Stimulated activated naive B cell treated with anti-CD40 and anti-IgM and Interleukin-4, amounts not matched to agents 10 μg/mL and 1 μg/mL and 100 μg/mL, for 72 hours (primary cell): ENCODE results near the gene MAPT.
"Not testable (repeated sequence)": the region's sequence is repeated elsewhere in the genome, so short reads cannot be mapped to it uniquely, and the experiment has no call there.

Experiments
- ATAC-seq, 2 donors: fragments of 150-1000 bp; cut with Tn5 transposase; replicated peaks; 2 replicates each; pipeline ENCODE4 v1.10.0; 2021; ENCODE audit warnings: moderate library complexity in 1 of 2
- DNase-seq: peaks from one replicate; pipeline ENCODE4 v3.0.0; 2021
- H3K27ac Mint-ChIP-seq: one replicate; pipeline ENCODE4 v1.8.0; 2022; ENCODE audit warnings: mild to moderate bottlenecking, mixed read lengths
- H3K27me3 Mint-ChIP-seq, 2 donors: one replicate each; pipeline ENCODE4 v1.8.0; 2022; ENCODE audit warnings: mixed read lengths in 2 of 2
- H3K36me3 Mint-ChIP-seq, 2 donors: one replicate each; pipeline ENCODE4 v1.8.0; 2022; ENCODE audit warnings: mixed read lengths in 2 of 2, mild to moderate bottlenecking in 1 of 2
- H3K4me1 Mint-ChIP-seq, 2 donors: one replicate each; pipeline ENCODE4 v1.8.0; 2022; ENCODE audit warnings: mixed read lengths in 2 of 2, mild to moderate bottlenecking in 1 of 2
- H3K4me3 Mint-ChIP-seq, 2 donors: one replicate each; pipeline ENCODE4 v1.8.0; 2022; ENCODE audit warnings: mild to moderate bottlenecking in 2 of 2, mixed read lengths in 2 of 2, moderate library complexity in 1 of 2
- H3K9me3 Mint-ChIP-seq, 2 donors: one replicate each; pipeline ENCODE4 v1.8.0; 2022; ENCODE audit warnings: mixed read lengths in 2 of 2, mild to moderate bottlenecking in 1 of 2

Gene MAPT

DNA sequence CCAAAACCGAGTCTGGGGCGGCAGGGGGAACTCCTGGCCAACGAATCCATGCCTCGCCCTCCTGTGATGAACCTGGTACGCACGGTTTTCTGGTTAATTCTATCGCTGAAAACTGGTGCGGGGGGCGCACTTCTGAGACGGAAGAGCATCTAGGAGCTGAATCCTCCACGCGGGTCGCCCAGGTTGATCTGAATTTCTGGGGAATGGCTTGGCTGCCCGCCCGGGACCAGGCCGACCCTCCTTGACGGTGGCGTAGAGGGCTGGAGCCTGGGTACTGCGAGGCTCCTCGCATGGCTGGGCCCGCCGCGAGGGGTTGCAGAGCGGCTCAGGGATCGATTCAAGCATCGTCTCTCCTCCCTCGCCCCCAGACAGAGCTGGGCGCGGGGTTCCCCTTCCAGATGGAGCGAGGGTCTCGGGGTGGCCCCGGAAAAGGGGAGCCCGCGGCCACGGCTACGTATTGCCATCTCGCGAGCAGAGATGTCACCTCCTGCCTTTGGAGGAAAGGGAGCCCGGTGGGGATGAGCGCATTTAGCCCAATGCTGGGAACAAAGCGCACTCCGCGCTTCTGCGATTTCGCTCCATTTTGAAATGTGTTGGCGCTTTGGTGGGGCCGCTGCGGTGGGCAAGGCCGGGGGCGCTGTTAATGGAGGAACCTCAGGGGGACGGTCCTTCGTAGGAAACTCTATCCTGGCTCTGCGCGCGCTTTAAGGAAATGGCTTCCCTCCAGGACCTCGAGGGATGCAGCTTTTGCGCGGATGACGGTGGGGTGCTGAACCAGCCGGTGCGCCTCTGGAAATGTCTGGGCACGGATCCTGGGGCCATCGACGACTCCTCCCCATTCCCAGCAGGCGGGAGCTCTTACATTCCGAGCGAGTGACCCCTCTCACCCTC lies 2.7 kb downstream of the MAPT start:
- no peaks in the 10 kb centered on the region for H3K9me3 Mint-ChIP-seq
- no peak for ATAC-seq
- DNase-seq, result no peak
- H3K27ac Mint-ChIP-seq, result no peak overlapping the region
- no peaks in the 10 kb centered on the region for H3K36me3 Mint-ChIP-seq
- peaks cover 54 to 70% of the 10 kb centered on the region in 2 donors for H3K27me3 Mint-ChIP-seq
- peak overlapping the region in 1 of 2 donors; percentile 25 for H3K4me3 Mint-ChIP-seq
- H3K4me1 Mint-ChIP-seq, result peaks cover 9 to 33% of the 10 kb centered on the region in 2 donors

DNA sequence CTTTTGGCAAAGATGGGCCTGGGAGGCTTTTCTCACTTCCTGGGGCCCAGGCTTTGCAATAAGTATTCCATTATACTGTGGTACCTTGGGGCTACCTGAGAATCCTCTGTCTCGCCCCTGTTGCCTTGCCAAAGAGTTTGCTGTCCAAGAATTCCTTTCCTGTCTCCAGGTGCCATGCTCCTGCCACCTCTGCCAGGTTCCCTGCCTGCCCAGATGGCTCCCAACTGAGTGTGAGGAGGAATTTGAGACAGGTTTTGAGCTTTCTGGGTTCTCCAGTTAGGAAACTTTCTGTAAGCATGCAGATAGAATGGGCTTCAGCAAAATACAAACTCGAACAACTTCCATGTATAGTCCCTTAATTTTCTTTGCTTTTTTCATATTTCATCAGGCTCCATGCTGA lies 5.8 kb downstream of the MAPT start:
- ATAC-seq (no peak), DNase-seq (no peak)
- no peak overlapping the region for H3K27ac Mint-ChIP-seq
- no peaks in the 10 kb centered on the region for H3K36me3 Mint-ChIP-seq
- H3K9me3 Mint-ChIP-seq, result no peaks in the 10 kb centered on the region
- H3K27me3 Mint-ChIP-seq, result peaks cover 60 to 68% of the 10 kb centered on the region in 2 donors
- H3K4me3 Mint-ChIP-seq, result no peak overlapping the region
- peaks cover 7 to 26% of the 10 kb centered on the region in 2 donors for H3K4me1 Mint-ChIP-seq

DNA sequence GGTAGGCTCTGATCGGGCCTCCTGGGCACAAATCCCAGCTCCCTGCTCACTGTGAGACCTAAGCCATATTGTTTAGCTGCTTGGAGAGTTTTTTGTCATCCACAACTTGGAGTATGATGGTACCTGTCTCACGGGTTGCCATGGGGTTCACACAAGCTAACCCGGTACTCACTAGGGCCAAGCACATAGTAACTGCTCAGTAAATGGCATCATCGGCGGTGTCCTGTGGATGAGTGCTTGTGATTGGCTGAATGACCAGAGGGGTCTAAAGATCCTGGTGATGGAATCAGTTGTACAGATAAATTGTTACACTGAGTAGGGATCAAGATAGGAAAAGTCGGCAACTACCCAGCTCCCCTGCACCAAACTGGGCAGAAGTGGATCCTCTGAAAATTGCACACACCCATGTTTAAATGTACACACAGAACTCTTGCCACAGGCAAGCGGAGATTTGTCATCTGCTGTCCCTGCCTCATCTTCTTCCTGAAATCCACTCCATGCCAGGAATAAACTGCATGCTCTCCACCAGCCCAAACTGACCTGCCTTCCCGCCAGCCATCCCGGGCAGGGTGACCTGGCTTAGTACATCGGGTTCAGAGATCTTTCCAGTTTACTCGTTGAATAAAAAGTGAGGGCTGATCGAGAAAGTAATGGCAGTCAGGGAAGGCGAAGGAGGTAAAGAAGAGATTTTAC lies 6.5 kb downstream of the MAPT start:
- H3K4me1 Mint-ChIP-seq, result peaks cover 3 to 19% of the 10 kb centered on the region in 2 donors
- no peaks in the 10 kb centered on the region for H3K36me3 Mint-ChIP-seq
- H3K4me3 Mint-ChIP-seq, result no peak overlapping the region
- no peak for DNase-seq
- ATAC-seq, result no peak
- H3K27ac Mint-ChIP-seq, result no peak overlapping the region
- no peaks in the 10 kb centered on the region for H3K9me3 Mint-ChIP-seq
- H3K27me3 Mint-ChIP-seq, result peaks cover 60 to 68% of the 10 kb centered on the region in 2 donors

DNA sequence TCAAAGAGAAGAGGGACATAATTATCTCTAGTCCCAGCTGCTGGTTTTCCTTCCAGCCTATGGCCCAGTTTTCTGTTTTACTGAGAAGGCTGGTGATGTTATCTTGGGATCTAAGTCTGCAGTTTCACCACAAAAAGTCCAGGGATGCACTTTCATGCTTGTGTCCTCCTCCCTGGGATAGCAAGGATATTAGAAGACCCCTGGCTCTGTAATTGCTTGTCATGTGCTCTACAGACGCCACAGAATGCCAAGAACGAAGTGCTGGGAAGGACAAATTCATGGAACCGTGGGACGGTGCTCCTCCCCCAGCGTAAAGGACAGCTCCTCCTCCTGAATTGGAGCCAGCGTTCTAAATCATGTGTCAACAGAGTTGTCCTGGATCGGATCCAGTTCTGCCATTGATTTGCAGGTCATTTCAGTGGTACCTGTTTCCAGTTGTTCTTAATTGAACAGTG lies 8.6 kb downstream of the MAPT start:
- Mint-ChIP-seq H3K36me3 (no peaks in the 10 kb centered on the region), H3K9me3 (no peaks in the 10 kb centered on the region), H3K27me3 (peaks cover 65 to 68% of the 10 kb centered on the region in 2 donors), H3K27ac (no peak overlapping the region), H3K4me3 (no peak overlapping the region), H3K4me1 (peaks cover 0 to 2% of the 10 kb centered on the region in 2 donors)
- DNase-seq (no peak), ATAC-seq (no peak)

DNA sequence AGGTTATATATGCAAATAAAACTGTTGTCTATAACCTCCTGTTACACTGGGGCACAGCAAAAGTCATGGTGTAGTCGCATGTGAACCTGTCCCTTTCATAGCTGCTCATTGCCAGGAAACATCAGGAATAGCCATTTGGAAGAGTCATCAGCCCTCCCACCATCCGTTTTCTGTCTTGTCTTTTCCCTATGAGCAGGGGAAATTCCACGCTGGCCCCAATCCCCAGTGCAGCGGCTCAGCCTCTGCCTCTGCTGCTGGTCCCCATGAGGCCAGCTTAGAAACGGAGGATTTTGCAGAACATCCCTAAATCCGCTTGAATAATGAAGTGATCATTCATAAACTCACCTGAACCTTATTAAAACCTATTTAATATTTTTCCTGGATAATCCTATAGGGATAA lies 10.5 kb downstream of the MAPT start:
- Mint-ChIP-seq H3K4me1 (no peaks in the 10 kb centered on the region), H3K4me3 (no peak overlapping the region), H3K27ac (no peak overlapping the region), H3K9me3 (no peaks in the 10 kb centered on the region), H3K36me3 (no peaks in the 10 kb centered on the region), H3K27me3 (peaks cover 49 to 56% of the 10 kb centered on the region in 2 donors)
- DNase-seq, result no peak
- no peak for ATAC-seq

DNA sequence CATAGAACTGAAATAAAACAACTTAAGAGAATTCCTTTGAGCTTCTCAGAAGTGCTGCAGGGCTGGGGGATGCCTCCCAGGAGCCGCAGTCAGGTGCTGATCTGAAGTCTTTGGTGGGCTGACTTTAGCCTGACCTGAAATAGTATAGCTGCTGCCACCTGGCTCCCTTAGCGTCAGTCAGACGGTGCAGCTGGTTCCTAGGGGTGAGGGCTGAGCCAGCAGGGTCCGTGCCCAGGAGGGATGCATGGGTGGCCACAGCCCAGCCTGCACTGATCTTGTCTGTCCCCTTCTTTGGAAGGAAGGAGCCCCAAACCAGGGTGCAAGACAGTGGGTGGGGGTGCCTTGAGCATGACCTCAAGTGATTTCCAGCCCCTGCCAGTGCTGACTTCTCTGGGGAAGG lies 11.5 kb downstream of the MAPT start:
- H3K4me3 Mint-ChIP-seq, result no peak overlapping the region
- ATAC-seq (no peak), DNase-seq (no peak)
- H3K27me3 Mint-ChIP-seq, result peaks cover 40 to 49% of the 10 kb centered on the region in 2 donors
- no peak overlapping the region for H3K27ac Mint-ChIP-seq
- H3K36me3 Mint-ChIP-seq, result no peaks in the 10 kb centered on the region
- H3K4me1 Mint-ChIP-seq, result no peaks in the 10 kb centered on the region
- no peaks in the 10 kb centered on the region for H3K9me3 Mint-ChIP-seq

GRCh38 chr17:45906237-45906636 lies 11.9 kb downstream of the MAPT start:
- Mint-ChIP-seq H3K27me3 (peaks cover 36 to 44% of the 10 kb centered on the region in 2 donors), H3K27ac (no peak overlapping the region), H3K9me3 (no peaks in the 10 kb centered on the region), H3K4me1 (no peaks in the 10 kb centered on the region), H3K4me3 (no peak overlapping the region), H3K36me3 (no peaks in the 10 kb centered on the region)
- no peak for ATAC-seq
- no peak for DNase-seq

- Mint-ChIP-seq H3K36me3 (peaks cover 0 to 1% of the 10 kb centered on the region in 2 donors), H3K27ac (no peak overlapping the region), H3K27me3 (peaks cover 29 to 44% of the 10 kb centered on the region in 2 donors), H3K9me3 (peaks cover 2% of the 10 kb centered on the region in 2 donors), H3K4me3 (no peak overlapping the region), H3K4me1 (no peaks in the 10 kb centered on the region)
- ATAC-seq, result no peak
- DNase-seq, result no peak
Measured at GRCh38 chr17:45906927-45907622, 12.7 kb downstream of the MAPT start.

DNA sequence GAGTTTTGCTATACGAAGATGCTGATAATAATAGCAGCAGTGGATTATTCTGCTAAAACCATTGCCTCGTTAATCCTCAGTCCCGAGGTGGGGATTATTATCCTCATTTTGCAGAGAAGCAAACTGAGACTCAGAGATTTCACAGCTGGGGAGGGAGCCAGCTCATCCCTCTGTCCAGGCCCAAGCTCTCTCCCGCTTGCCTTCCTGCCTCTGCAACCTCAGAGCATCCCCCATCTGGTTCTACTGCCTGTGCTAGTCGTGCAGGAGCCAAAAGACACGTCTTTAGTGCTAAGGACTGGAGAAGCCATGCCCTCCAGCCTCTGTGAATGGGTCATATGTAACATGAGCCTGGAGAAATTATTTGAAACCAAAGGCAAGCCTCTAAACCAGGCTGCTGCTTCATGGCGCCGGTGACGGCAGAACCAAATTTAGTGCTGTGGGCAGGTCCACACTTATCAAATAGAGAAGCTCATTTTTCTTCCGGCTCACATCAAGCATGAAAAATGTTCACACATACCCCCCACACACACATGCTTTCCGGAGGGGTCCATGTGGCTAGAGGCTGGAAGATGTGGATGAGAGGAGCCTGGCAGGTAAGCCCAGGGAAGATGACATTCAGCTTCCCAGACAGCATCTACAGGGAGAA lies 13.5 kb downstream of the MAPT start:
- Mint-ChIP-seq H3K27me3 (peaks cover 21 to 46% of the 10 kb centered on the region in 2 donors), H3K4me3 (no peak overlapping the region), H3K4me1 (no peaks in the 10 kb centered on the region), H3K9me3 (peaks cover 6 to 8% of the 10 kb centered on the region in 2 donors), H3K27ac (no peak overlapping the region), H3K36me3 (peaks cover 1 to 6% of the 10 kb centered on the region in 2 donors)
- DNase-seq, result no peak
- ATAC-seq, result no peak

DNA sequence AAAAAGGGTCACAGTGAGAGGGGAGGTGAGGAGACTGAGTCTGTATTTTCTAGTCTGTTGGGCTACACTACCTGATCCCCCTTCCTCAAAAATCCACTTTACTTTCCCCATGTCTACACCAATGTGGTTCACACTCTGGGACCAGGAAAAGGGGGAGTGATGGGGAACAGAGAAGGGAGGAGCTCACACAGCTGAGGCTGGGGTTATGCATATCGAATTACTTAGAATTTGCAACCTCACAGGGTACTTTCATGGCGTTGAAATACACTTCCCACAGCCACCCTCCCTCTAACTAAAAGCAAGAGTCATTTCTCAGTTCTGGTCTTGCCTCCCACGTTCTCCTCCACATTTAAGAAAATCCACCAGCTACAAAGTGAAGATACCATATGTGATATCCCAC lies 14.1 kb downstream of the MAPT start:
- Mint-ChIP-seq H3K27me3 (peaks cover 18 to 47% of the 10 kb centered on the region in 2 donors), H3K4me1 (no peaks in the 10 kb centered on the region), H3K4me3 (no peak overlapping the region), H3K9me3 (peaks cover 10 to 14% of the 10 kb centered on the region in 2 donors), H3K27ac (no peak overlapping the region), H3K36me3 (peaks cover 3 to 9% of the 10 kb centered on the region in 2 donors)
- DNase-seq (no peak), ATAC-seq (no peak)

DNA sequence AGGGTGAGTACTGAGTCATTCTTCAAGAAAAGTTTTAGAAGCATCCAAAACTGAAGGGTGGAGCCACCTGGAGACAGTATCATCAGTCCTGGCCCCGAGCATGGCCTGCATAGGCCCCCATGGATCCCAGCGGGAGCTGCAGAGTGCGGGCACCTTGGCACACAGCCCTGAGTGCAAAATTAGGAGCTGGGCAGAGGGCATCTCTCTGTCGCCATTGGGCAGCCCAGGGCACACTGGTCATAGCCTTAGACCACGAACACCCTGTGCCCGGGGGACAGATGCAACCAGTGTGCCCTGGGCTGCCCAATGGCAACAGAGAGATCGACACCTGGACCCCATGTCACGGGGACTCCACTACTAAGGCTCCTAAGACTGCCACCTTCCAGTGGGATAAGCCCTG lies 14.6 kb downstream of the MAPT start:
- ATAC-seq, result no peak
- Mint-ChIP-seq H3K4me3 (no peak overlapping the region), H3K27me3 (peaks cover 18 to 51% of the 10 kb centered on the region in 2 donors), H3K36me3 (peaks cover 3 to 9% of the 10 kb centered on the region in 2 donors), H3K9me3 (peaks cover 10 to 14% of the 10 kb centered on the region in 2 donors), H3K4me1 (peaks cover 2 to 3% of the 10 kb centered on the region in 2 donors), H3K27ac (no peak overlapping the region)
- DNase-seq, result no peak

DNA sequence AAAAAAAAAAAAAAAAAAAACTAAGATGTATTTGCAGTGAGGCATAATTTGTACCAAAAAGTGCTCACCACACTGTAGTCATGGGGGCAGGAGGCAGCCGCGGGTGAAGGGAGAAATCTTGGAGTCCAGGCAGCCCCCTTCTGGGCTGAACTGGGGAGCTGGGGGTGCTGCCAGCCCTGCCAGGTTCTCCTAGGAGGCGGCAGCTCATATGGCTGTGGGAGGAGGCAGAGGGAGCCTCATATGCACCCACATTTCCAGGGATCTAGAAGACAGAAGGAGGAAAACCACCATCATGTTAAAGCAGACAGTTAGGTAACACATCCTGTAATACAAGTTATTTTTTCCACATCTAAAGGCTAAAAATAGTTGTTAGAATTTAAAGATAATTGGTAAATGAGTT lies 16.3 kb downstream of the MAPT start:
- H3K27me3 Mint-ChIP-seq, result peaks cover 24 to 54% of the 10 kb centered on the region in 2 donors

GRCh38 chr17:45912319-45912718 lies 18.0 kb downstream of the MAPT start:
- Mint-ChIP-seq H3K4me1 (peaks cover 7 to 8% of the 10 kb centered on the region in 2 donors), H3K36me3 (peaks cover 3 to 9% of the 10 kb centered on the region in 2 donors), H3K27ac (no peak overlapping the region), H3K9me3 (peaks cover 10 to 14% of the 10 kb centered on the region in 2 donors), H3K27me3 (peaks cover 16 to 54% of the 10 kb centered on the region in 2 donors), H3K4me3 (no peak overlapping the region)
- ATAC-seq, result no peak
- no peak for DNase-seq

More for the DNA sequence above, 16.3 kb downstream of the MAPT start:
- peaks cover 7 to 8% of the 10 kb centered on the region in 2 donors for H3K4me1 Mint-ChIP-seq
- H3K4me3 Mint-ChIP-seq, result no peak overlapping the region
- ATAC-seq (no peak), DNase-seq (no peak)
- H3K9me3 Mint-ChIP-seq, result peaks cover 10 to 14% of the 10 kb centered on the region in 2 donors
- no peak overlapping the region for H3K27ac Mint-ChIP-seq
- peaks cover 3 to 9% of the 10 kb centered on the region in 2 donors for H3K36me3 Mint-ChIP-seq

- not testable (repeated sequence) for H3K27ac Mint-ChIP-seq, H3K4me1 Mint-ChIP-seq, DNase-seq, ATAC-seq, H3K4me3 Mint-ChIP-seq, H3K36me3 Mint-ChIP-seq
- peaks cover 11 to 49% of the 10 kb centered on the region in 2 donors for H3K27me3 Mint-ChIP-seq
- H3K9me3 Mint-ChIP-seq, result peaks cover 10 to 14% of the 10 kb centered on the region in 2 donors
Measured at GRCh38 chr17:45913030-45913429, 18.7 kb downstream of the MAPT start.
